GM21786 (cell line): ENCODE measurements around the gene CREB3L1.

Experiments
- ATAC-seq: cut with Tn5 transposase; IDR thresholded peaks from one replicate; pipeline ENCODE4 v1.9.1; 2021; ENCODE audit not compliant: unreplicated experiment

CREB3L1 gene

DNA sequence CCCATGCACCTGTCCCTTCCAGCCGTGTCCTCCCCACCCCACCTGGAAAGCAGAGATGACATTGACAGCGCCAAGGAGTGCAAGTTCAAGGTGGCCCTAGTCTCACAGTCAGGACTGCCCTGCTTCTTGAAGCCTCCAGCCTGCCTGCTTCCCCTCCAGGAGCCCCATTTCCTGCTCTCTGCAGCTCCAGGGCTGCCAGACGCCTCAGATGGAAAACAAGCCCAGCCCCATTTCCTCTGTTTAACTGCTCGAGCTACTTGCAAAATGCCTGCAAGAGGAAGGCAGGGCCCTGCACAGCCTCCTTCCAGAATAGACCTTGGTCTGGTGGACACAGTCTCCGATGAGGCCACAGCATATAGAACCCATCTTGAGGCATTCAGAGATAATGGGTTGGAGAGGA is 64.8 kb downstream of the CREB3L1 start:
- ATAC-seq: no peak

DNA sequence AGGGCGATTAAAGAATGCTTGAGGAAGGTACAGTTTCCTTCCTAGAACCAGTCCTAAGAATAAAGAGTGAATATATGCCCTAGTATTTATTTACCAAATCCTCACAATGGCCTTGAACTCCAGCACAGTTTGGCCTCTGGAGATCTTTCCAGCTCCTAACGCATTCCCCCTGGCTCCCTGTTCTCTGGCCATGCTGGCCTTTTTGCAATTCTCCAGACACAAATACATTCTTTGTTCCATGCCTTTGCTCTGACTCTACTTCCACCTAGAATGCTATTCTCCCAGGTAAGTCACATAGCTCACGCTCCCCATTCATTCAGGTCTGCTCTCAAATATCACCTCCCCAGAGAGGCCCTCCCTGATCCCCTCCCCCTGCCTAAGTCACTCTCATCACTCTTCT is 66.1 kb downstream of the CREB3L1 start:
- no peak for ATAC-seq

DNA sequence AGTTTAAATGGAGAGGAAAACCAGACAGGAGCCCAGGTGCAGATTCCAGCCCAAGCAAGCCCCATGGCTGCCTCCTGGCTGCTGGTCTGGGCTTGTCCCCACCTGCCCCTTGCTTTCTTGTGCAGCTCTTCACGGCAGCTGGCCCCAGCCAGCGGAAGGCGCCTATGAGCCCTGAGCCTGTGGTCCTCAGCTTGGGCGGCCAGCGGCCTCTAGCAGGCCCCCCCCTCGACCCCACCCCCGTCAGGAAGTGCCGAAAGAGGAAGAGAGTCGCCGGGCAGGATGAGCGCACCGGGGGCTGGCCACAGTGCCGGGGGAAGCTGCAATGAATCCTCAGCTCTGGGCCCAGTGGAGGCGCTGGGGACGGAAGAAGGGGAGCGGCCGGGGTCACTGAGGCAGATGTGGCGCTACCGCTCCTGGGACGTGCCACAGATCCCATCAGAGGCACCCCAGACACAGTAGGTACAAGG is 67.7 kb downstream of the CREB3L1 start:
- no peak for ATAC-seq

DNA sequence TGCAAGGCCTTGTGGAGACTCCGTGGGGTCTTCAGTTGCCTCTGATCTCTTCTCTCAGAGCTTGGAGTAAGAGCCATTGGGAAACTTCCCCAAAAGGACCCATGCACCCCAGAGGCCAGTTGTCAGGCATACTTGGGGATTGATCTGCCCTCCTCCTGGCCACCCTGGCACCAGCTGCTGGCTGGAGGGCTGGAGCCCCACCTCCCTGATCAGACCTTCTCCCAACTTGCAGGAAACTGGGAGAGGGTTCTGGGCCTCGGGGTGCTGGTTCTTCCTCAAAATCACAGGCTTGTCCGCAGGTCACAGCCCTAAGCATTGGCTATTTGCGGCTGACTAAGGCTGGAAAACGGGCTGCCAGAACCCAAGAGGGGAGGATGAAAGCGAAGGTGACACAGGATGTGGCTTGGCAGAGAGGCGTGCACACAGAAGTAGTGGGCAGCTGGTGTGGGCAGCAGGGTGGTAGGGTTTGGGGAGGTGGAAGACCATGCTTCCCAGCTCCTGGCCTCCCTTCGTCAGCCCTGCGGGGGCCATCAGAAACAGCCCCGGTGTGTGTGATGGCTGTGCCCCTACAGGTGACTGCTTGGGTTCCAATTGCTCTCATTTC is 68.5 kb downstream of the CREB3L1 start:
- no peak for ATAC-seq

DNA sequence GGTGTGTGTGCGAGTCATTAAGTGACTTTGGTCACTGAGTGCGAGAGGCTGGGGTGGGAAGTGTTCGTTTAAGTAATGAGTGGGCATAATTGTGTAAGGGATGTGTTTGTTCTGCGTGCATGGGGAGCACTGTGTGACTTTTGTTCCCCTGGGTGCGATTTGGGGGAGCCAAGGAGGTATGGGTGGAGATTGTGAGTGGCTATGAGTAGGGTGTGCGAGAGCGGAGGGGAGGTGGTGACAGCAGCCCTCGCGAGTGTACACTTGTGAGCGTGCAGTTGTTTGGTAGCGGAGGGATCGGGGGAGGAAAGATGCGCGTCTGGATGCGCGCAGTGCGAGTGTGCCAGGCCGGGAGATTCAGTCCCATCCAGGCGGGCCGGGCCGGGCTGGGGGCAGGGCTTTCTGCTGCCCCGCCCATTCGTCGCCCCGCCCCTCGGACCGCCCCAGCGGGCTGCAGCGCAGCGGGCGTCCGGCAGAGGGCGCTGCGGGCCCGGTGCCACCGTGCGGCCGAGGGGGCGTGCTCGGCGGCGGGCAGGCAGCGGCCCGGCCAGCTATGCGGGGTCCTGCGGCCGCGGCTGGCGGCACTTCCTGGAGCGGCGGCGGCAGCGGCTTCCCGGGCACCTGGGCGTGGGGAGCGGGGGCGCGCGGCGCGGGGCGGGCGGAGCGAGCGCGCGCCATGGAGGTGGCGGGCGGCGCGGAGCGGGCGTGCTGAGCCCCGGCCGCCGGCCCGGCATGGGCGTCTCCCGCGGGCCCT is 69.6 kb downstream of the CREB3L1 start, which contains the start of gene DGKZ:
Gene DGKZ (plus strand): TSS at position 578 of the 751 bp plus-strand sequence. CDS start 197 bp downstream, outside the sequence.
- ATAC-seq: peak; percentile 56

DNA sequence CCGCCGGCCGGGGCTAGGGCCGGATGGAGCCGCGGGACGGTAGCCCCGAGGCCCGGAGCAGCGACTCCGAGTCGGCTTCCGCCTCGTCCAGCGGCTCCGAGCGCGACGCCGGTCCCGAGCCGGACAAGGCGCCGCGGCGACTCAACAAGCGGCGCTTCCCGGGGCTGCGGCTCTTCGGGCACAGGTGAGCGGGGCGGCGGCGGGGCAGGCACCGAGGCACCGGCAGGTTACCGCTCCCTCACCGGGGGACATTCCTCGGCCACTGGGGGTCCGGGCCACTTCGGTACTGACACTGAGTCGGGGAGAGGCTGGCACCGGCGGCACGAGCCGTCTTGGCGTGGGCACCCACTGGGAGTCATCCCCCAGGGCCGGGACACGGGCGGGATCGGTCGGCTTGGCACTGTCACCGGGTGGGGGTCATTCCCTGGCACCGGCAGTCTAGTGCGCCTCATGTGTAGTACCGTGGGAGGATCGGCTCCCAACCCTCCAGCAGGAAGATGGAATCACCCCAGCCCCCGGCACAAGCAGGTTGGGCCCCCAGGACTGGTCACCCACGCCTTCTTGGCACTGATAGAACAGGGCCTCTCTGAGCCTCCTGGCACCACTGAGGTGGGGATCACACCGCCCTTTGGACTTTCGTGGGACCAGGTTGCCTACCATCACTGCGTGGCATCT is 70.3 kb downstream of the CREB3L1 start:
- no peak for ATAC-seq

DNA sequence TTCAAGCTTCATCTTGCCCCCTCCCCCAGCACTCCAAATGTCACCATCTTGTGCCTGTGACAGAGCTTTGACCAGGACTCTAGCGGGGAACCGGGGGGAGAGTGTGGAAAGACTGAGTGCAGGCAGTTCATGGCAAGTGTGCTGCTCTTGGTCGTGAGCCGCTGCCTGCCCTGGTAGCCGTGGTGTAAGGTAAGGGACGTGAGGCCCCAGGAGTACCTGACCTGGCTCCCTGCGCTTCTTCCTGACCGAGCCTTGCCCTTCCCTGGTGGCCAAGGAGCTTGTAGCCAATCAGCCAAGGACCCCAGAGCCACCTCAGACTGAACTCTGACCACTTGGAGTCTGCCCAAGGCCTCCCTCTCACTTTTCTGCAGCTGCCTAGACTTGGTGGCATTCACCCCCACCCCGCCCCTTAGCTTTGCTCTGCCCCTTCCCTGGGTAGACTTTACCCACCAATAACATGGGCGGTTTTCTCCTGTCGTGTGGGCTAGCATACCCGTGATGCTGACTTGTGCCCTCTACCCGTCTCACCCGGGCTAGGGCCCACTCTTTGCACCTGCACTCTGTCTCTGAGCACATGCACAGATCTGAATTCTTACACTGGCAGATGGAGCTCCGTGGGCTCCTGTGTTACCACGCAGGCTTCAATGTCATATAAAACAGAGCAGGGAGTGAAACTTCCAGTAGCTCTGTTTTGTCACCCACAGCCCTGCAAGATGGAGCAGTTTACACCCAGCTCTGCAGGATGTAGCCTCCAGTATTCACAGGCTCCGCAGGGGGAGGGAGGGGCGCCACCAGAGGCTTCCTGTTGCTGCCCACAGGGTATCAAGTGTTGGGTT is 71.3 kb downstream of the CREB3L1 start:
- no peak for ATAC-seq

DNA sequence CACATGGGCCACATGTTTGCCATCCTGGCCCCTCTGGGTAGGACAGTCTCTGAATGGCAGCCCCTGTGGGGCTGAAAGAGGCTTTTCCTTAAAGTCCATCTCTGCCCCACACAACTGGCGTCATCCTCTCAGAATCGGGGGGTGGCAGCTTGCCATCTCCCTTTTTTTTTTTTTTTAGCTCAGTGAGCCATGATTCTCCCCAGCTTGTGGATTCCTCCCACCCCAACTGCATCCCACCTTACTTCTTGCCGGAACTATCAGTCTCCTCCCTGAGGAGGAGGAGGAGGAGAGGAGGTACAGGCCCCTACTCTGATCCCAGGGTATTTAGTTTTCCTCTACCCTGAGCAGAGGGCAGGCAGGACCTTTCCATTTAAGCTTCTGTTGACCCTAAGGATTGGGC is 73.2 kb downstream of the CREB3L1 start:
- ATAC-seq: no peak

DNA sequence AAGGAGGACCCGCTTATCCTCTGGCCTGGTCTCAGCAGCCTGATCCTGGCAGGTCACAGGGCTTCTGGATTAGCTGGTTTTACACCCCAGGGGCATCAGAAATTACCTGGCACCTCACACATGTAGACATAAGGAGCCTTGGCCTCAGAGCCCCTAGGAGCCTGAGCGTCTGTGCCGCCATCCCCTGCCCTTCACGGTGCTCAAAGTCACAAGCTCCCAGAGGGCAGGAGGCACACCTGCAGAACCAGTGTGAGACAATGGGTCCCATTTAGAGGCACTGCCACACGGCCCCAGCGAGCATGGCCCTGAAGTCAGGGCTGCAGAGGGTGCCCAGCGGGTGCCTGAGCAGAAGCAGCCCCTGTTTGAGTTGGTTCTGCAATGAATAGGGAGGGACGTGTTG is 73.7 kb downstream of the CREB3L1 start:
- ATAC-seq: no peak

DNA sequence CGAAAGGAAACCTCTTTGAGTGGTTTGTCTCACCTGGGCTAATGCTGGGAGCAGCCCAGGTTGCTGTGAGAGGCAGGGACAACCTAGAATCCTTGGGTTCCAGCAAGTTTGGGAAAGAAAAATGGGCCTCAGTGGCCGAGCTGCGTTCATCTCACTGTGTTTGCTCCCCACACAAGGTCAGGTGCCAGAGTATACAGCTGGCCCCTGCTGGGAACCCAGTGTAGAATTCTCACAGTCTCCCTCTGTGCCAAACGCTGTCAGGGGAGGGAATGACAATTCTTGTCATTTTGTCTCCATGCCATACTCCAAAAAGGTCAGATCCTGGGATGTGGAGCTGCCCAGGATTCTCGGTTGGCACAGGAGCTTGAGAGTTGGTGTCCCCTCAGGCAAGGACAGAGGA is 74.1 kb downstream of the CREB3L1 start:
- ATAC-seq: no peak

DNA sequence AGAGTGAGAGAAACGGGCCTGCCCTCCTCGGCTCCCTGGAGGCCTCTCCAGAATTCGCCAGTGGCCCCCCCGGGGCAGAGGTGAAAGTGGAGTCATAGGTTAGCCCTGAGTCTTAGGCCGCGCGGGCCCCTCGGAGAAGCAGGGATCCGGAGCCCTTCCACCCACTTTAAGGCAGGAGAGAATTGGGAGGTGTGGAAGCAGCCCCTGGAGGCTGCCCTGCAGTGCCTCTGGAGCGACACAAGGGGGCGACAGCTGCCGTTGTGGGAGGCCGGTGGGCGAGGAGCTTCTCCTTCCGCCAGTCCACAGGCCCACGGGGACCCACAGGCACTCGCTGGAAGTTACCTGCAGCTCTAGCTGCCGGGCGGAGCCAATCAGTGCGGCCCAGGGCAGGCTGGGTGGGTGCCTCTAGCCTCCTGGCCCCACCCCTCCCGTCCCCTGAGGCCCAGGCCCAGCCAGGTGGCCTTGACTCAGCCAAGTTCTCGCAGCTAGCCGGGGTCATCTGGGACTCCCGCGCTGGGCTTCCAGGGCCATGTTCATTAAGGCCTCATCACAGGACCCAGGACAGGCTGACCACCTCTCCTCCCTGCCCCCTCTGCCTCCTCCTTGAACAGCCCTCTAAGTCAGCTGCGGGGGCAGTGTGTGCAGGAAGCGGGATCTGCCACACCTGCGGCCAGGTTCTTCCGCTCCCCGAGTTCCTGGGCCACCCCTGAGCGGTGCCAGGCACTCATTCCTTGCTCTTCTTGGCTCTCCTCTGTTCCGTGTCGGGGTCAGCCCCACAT is 74.8 kb downstream of the CREB3L1 start:
- ATAC-seq: no peak

DNA sequence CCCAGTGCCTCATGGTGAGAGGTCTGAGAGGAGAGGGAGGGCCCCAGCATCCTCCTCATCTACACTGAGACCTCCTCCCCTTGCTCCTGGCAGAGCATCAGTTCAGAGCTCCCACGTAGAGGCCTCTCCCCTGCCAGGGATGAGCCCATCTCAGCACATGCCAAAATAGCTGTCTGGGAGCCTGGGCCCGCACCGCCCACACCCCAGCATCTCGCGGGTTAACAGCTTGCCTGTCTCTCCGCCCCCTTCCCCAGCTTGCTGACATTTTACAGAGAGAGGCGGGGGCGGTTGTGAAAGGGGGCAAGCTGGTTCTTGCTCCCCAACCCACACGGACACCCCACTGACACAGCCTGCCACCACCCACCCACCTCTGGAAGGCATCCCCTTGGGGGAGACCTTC is 76.2 kb downstream of the CREB3L1 start:
- ATAC-seq: no peak

DNA sequence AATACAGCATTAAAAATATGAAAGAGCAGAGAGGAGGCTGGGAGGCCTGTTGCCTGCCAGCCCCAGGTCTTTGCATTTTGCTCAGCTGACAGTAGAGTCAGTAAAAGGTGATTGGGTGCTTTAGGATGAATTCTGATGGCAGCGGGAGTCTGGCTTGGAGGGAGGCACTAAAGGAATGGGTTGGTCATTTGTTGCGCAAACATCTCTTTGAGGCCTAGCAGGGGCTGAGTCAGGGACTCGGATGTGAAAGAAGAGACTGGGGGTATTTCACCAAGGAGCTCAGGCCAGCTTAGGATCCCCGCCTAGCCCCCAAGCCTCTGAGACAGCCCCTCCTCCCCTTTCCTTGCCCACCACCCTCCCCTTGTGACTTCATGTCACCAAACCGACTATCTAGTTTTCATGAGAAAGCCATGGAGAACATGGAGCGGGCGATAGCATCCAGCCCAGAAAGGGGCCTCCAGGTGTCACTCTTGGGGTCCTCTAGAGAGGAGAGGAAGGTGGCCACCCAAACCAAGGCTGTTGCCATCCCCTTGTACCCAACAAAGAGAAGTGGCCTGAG is 79.5 kb downstream of the CREB3L1 start:
- ATAC-seq: no peak

DNA sequence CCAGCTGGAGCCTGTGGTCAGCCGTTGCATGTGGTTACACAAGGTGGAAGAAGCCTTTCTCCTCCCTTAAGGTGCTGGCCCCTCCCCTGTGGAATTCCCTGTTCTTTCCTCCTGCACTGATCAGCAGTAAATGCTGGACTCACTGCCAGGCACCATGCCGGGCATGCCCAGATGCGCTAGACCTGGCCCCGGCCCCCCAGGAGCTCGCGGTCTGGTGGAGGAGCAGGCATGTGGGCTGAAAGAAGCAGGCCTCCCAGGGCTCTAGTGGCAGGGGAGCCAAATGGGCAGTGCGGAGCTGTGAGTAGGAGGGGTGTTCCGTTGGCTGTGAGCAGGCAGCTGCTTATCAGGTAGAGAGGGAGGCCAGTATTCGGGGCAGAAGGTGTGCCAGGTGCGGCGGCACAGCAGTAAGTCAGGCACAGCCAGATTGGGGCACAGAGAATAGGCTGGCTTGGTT is 80.0 kb downstream of the CREB3L1 start:
- ATAC-seq: no peak

DNA sequence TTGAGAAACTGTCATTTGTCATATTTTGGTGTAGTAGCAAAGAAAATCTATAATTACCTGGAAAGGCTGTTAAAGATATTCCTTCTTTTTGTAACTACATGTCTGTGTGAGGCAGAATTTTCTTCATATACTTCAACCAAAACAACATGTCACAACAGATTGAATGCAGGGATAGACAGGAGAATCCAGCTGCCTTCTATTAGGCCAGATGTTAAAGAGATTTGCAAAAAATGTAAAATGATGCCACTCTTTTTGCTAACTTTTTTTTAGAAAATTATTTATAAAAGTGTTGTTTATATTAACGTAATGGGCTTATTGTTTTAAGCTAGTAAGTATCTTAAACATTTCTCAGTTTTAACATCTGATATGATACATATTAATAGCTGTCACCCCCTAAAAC is 82.5 kb downstream of the CREB3L1 start:
- ATAC-seq: no peak

DNA sequence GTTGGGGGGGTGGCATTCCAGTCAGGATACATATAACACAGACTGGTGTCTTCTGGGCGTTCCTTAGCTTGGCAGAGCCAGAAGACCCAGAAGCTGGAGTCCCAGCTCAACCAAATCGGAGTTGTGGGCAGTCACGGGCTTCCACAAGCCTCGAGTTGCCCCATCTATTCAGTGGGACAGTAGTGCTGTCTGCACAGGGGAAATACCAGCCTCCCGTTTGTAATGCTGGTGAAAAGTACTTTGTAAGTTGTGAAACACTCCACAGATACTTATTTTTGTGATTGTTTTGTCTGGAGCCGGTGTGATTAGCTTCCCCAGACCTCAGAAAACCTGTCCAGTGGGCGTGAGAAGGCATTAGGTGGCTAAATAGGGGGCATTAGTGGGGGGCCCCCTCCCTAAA is 83.4 kb downstream of the CREB3L1 start:
- peak; percentile 19 for ATAC-seq

DNA sequence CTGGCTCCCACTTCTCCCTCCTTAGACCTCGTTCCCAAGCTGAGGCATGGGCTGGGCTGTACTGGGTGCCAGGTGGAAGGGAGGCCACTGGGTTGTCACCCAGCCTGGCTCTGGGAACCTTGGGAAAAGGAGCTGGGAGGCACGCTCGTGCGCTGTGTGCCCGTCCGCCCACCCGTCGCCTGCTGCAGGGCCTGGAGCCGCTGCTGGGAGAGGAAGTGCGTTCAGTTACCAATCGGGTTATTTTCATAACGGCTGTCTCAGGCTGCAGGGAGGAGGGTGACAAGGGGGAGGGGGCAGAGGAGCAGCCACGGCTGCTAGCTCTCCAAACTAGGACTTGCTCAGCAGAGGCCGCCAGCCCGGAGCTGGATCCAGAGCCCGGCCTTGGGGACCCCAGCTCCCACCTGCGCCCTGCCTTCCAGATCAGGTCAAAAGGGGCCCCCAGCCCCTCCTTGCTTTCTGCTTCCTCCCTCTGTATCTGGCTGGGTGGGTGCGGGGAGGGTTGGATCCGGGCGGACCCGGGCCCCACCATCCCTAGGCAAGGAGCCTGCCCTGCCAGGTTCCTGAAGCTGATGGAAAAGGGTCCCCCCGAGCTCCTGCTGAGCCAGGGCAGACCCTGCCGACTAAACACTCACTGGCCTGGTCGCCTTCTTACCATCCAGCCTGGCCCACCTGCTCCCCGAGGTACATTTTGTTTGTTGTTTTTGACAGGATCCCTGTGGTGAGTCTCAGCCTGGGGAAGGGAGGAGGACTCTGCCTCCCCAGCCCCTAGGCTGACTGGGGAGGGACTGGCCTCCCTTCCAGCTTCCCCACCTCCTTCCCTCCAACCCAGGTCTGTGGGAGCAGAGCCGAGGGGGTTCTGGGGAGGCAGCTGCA is 84.1 kb downstream of the CREB3L1 start:
- peak; percentile 97 for ATAC-seq

DNA sequence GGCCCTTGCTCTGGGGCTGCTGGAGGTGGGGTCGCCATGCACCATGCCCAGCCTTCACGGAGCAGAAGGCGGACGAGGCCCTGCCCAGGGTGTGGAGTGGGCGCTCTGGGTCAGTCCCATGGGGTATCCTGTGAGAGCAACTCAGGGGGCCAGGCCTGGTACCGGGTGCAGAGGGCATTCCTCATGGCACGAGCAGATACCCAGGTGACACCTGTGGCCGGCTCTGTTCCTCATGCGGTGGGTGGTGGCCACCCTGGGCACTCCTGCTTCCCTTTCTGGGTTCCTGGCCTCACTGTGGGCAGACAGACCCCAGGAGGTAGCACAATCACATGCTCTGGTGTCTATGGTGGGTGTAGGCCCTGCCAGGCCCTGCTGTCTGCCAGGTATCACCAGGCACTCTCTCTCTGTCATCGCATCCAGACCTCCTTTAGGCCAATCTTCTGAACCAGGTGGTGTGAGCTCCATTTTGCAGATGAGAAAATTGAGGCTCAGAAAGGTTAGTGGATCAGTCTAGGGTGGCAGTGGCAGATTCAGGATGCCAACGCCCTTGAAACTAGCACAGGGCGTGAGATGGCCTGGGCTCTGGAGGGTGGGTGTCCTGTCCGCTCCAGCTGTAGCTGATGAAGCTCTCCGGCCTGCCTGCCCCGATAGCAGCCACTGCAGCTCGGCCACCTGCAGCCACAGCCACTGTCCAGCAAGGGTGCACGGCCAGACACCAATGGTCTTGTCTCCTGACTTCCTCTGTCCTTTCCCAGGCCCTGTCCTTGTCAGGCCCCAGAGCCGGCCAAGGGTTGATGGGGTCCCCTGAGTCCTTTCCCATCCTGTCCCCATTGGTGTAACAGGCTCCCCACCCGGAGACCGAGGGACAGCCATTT is 84.9 kb downstream of the CREB3L1 start:
- no peak for ATAC-seq
